Astrocyte of the cerebellum (primary cell): Measurements from ENCODE around the gene PDPN.

Experiments
- DNase-seq: peaks from one replicate; pipeline ENCODE4 v3.0.0-alpha.2; 2011; ENCODE audit warnings: low read depth
- H3K4me3 ChIP-seq: 2 replicates; pipeline ENCODE4 v1.5.1; 2011; ENCODE audit warnings: mild to moderate bottlenecking, low read depth, low read length, moderate library complexity
- in situ Hi-C: cut with HindIII; loops from 2 replicates; pipeline ENCODE4 v1.10.0; 2017; ENCODE audit warnings: low sequenced_read_pairs
- TF ChIP-seq, protein P1 (sequence below): IDR thresholded peaks from 2 replicates; pipeline ENCODE4 v1.5.1; 2012; ENCODE audit warnings: low read length, low read depth, moderate library complexity, mild to moderate bottlenecking; ENCODE audit errors: missing control alignments

The PDPN gene

GRCh38 chr1:13651279-13651678 is 67.6 kb downstream of the PDPN start:
- in situ Hi-C loops: no loop called here
- DNase-seq: no peak
- H3K4me3 ChIP-seq: no peak overlapping the region
- TF ChIP-seq, protein P1, sequence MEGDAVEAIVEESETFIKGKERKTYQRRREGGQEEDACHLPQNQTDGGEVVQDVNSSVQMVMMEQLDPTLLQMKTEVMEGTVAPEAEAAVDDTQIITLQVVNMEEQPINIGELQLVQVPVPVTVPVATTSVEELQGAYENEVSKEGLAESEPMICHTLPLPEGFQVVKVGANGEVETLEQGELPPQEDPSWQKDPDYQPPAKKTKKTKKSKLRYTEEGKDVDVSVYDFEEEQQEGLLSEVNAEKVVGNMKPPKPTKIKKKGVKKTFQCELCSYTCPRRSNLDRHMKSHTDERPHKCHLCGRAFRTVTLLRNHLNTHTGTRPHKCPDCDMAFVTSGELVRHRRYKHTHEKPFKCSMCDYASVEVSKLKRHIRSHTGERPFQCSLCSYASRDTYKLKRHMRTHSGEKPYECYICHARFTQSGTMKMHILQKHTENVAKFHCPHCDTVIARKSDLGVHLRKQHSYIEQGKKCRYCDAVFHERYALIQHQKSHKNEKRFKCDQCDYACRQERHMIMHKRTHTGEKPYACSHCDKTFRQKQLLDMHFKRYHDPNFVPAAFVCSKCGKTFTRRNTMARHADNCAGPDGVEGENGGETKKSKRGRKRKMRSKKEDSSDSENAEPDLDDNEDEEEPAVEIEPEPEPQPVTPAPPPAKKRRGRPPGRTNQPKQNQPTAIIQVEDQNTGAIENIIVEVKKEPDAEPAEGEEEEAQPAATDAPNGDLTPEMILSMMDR: no peak

GRCh38 chr1:13652238-13652637 is 68.6 kb downstream of the PDPN start:
- DNase-seq: no peak
- in situ Hi-C loops: no loop called here
- H3K4me3 ChIP-seq: no peak overlapping the region
- TF ChIP-seq, protein P1: no peak

GRCh38 chr1:13661539-13661938 is 77.9 kb downstream of the PDPN start:
- H3K4me3 ChIP-seq: no peak overlapping the region
- in situ Hi-C loops: no loop called here

GRCh38 chr1:13662493-13662892 is 78.9 kb downstream of the PDPN start:
- in situ Hi-C loops: no loop called here
- TF ChIP-seq, protein P1: no peak
- H3K4me3 ChIP-seq: no peak overlapping the region
- no peak for DNase-seq

More at GRCh38 chr1:13661539-13661938, 77.9 kb downstream of the PDPN start:
- DNase-seq: no peak
- TF ChIP-seq, protein P1: no peak

DNA sequence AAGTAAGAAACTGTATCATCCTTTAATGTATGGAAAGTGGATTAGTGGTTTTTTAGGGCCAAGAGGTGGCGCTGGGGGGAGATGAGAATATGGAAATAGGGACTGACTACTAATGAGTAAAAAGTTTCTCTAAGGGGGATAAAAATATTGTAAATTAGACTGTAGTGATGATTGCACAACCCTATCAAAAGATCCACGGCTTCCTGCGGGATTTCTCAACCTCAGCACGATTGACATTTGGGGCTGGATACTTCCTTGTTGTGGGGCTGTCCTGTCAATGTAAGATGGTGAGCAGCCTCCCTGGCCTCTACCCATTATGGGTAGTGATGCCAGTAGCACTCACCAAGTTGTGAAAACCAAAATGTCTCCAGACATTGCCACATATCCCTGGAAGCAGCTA is 80.3 kb downstream of the PDPN start:
- no peak overlapping the region for H3K4me3 ChIP-seq
- TF ChIP-seq, protein P1: no peak
- in situ Hi-C loops: no loop called here
- DNase-seq: no peak

DNA sequence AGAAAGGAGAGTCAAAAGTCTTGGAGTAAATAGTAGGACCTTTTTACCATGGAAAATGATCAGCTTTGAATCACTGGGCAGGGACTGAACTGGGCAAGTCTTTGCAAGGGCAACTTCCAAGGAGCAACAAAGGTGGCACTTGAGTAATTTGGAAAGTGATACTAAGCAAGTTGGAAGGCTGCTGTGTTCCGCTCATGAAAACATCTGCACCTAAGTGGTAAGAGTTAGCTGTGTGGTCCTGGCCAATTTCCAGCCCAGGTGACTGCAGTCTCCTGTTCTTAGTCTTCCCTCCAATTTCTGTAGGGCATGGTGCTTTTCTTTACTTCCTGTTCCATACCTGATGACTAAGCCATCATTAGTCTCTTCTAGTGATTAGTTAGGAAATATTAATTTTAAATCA is 80.8 kb downstream of the PDPN start:
- H3K4me3 ChIP-seq: no peak overlapping the region
- in situ Hi-C loops: no loop called here
- TF ChIP-seq, protein P1: no peak
- DNase-seq: no peak

DNA sequence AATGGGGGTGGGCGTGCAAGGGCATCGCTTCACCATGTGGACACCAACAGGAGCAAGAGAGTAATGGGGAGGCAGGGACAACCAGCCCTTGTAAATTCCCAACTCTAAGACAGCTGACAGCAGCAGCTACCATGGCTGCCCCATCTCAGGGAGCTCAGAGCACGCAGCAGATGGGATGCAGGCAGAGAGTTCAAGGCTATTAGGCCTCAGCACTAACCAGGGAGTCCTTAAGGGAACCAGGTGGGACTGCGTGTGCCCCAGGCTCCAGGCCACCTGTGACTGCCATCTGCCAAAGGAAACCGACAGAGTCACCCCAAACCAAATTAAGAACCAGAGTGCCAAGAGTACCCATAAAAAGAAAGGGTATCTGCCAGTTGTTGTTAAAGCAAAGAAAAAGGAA is 82.7 kb downstream of the PDPN start:
- in situ Hi-C loops: no loop called here

More for the DNA sequence above, 82.7 kb downstream of the PDPN start:
- TF ChIP-seq, protein P1: no peak
- H3K4me3 ChIP-seq: no peak overlapping the region
- DNase-seq: no peak
